GM19438 (cell line): Measurements from ENCODE around the gene TERB1.

Experiments used
- ATAC-seq: cut with Tn5 transposase; IDR thresholded peaks from one replicate; pipeline ENCODE4 v1.9.1; 2021; ENCODE audit warnings: low read depth; ENCODE audit not compliant: unreplicated experiment

The TERB1 gene

GRCh38 chr16:66713076-66713475, 88.3 kb downstream of the TERB1 start:
- ATAC-seq: no peak

GRCh38 chr16:66712512-66712911, 88.9 kb downstream of the TERB1 start:
- no peak for ATAC-seq

GRCh38 chr16:66711581-66711980, 89.8 kb downstream of the TERB1 start:
- no peak for ATAC-seq

DNA sequence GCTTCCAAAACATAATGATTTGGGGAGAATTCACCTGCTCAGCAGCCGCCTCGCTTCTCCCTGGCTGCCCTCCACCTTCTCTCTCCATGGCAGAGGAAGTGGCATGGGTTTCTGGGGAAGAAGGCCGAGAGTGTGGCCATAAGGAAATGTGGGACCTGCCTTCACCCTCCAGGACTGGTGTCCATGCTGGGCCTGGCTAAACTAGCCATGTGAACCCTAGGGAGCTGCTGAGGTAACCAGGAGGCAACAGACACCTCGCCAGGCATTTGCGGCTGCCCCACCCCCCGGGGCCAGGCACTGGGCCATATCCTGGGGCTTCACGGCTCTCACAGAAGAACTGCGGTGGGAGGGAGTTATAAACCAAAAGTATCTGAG, 94.9 kb downstream of the TERB1 start:
- no peak for ATAC-seq

DNA sequence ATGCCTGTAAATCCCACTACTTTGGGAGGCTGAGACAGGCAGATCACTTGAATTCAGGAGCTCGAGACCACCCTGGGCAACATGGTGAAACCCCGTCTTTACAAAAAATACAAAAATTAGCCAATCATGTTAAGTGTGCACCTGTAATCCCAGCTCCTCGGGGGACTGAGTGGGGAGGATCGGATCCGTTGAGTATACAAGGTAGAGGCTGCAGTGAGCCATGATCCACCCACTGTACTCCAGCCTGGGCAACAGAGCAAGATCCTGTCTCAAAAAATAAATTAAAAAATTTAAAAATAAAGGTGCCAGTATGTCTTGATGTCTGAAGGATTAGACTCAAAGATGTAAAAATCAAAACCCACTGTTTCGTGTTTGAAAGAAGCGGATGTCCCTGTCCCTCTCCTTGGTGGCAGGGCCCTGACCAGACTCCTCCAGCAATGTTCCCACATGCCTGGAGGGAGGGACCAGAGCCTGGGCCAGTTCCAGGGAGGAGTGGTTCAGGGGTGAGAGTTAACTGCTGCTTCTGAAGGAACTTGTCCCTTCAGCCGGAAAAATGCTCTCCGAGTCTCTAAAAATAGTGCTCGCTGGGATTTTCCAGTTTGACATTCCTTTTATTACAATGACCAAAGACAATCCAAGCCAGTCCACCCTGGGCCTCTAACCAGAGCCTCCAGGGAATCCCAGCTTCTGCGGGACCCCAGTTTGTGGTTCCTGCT, 95.4 kb downstream of the TERB1 start:
- no peak for ATAC-seq
